ENCODE data around the gene GIGYF2. TPM values are rescaled to one million over a fixed set of nuclear protein-coding genes. Genes with fewer than 3 reads are reported as not detected.

GIGYF2 gene
- total RNA-seq, 1 experiment from 2014 or later, result 55.3 TPM

GRCh38 chr2:232887171-232887850, 190.2 kb downstream of the GIGYF2 start:
- Histone ChIP-seq H2AK5ac (ENCODE audit: insufficient read length, low read length) (no peak overlapping the region), H3K79me1 (ENCODE audit: insufficient read depth, low read depth, low read length, poor library complexity, severe bottlenecking) (no peaks in the 10 kb centered on the region), H2BK5ac (ENCODE audit: insufficient read length, low read length) (no peak overlapping the region), H4K8ac (replicated peaks; ENCODE audit: insufficient read length, low read depth, low read length) (no peak overlapping the region), H3K23me2 (ENCODE audit: insufficient read length, low read depth, low read length, poor library complexity, severe bottlenecking) (no peaks in the 10 kb centered on the region), H3K79me2 (ENCODE audit: insufficient read depth, low read length) (no peaks in the 10 kb centered on the region), H2BK20ac (ENCODE audit: low read depth, low read length, poor library complexity, severe bottlenecking) (no peak overlapping the region), H3K9ac (ENCODE audit: extremely low read depth, insufficient read length, low read length) (no peak overlapping the region), H3K4me2 (ENCODE audit: insufficient read depth, insufficient read length, low read length) (no peak overlapping the region), H3K27ac (ENCODE audit: insufficient read length, low read depth, low read length) (no peak overlapping the region), H3K4me1 (ENCODE audit: insufficient read depth, low read length) (no peaks in the 10 kb centered on the region; the same call in 1 of the 2 replicates), H3T11ph (ENCODE audit: low read length) (no peak overlapping the region), H2BK12ac (ENCODE audit: insufficient read length, low read depth, low read length) (no peak overlapping the region), H3K4ac (ENCODE audit: low read depth, low read length) (no peak overlapping the region), H2AFZ (ENCODE audit: low read length) (no peak overlapping the region), H3K18ac (ENCODE audit: insufficient read length, low read depth, low read length) (no peak overlapping the region), H3K27me3 (ENCODE audit: insufficient read depth, low read length) (no peaks in the 10 kb centered on the region), H3K14ac (ENCODE audit: insufficient read depth, low read length) (no peak overlapping the region), H2BK120ac (ENCODE audit: low read depth, low read length, poor library complexity, severe bottlenecking) (no peak overlapping the region), H4K20me1 (ENCODE audit: control insufficient read depth, insufficient read depth, insufficient read length) (no peaks in the 10 kb centered on the region), H2BK15ac (ENCODE audit: low read depth, low read length) (no peak overlapping the region), H4K5ac (ENCODE audit: insufficient read length, low read depth, low read length) (no peak overlapping the region), H4K91ac (ENCODE audit: insufficient read length, low read depth, low read length) (no peak overlapping the region), H3K9me3 (ENCODE audit: control insufficient read depth, low read depth, low read length) (no peaks in the 10 kb centered on the region), H3K56ac (ENCODE audit: insufficient read length, low read depth, low read length) (no peak overlapping the region), H3K23ac (ENCODE audit: insufficient read length, low read depth, low read length) (no peak overlapping the region)
- H3K27me3 Mint-ChIP-seq (ENCODE audit: low read depth), result peaks cover 25% of the 10 kb centered on the region
- peak overlapping the region in 1 of 3 experiments; percentile 71; a peak in 3 of 7 replicates for H3K27ac Mint-ChIP-seq
- no peaks in the 10 kb centered on the region; a peak in 2 of 7 replicates for H3K36me3 Mint-ChIP-seq (ENCODE audit: insufficient read depth in 1 of 3, low read depth in 3 of 3)
- WGBS (ENCODE audit: extremely low coverage, insufficient read length, low lambda C conversion rate), result no CpG with 5 or more reads among the region's 15 CpGs
- H3K9me3 Mint-ChIP-seq, result peaks cover 0 to 2% of the 10 kb centered on the region in 2 experiments; a peak in 2 of 5 replicates
- H3K4me3 Mint-ChIP-seq, result no peak overlapping the region; a peak in 1 of 5 replicates
- H3K4me1 Mint-ChIP-seq, result peaks cover 19 to 23% of the 10 kb centered on the region in 2 experiments
- peak; percentile 56 for TF ChIP-seq CTCF (conservative IDR thresholded peaks at IDR 0.05)
- DNase-seq, result peak; percentile 58

All from H9 (cell line).